Astrocyte of the spinal cord (primary cell): ENCODE results near the gene MRPL36.

Source experiments
- DNase-seq: peaks from one replicate; pipeline ENCODE4 v3.0.0; 2011; ENCODE audit warnings: low read depth, low spot score
- H3K4me3 ChIP-seq: 2 replicates; pipeline ENCODE4 v1.5.1; 2011; ENCODE audit warnings: low read depth, mild to moderate bottlenecking, low read length, moderate library complexity
- in situ Hi-C: cut with HindIII; loops from 2 replicates; pipeline ENCODE4 v1.10.0; 2017; ENCODE audit warnings: low sequenced_read_pairs
- TF ChIP-seq, protein P1 (sequence below): IDR thresholded peaks from 2 replicates; pipeline ENCODE4 v1.5.1; 2012; ENCODE audit warnings: low read depth, mild to moderate bottlenecking, low read length, inconsistent platforms

The MRPL36 gene

DNA sequence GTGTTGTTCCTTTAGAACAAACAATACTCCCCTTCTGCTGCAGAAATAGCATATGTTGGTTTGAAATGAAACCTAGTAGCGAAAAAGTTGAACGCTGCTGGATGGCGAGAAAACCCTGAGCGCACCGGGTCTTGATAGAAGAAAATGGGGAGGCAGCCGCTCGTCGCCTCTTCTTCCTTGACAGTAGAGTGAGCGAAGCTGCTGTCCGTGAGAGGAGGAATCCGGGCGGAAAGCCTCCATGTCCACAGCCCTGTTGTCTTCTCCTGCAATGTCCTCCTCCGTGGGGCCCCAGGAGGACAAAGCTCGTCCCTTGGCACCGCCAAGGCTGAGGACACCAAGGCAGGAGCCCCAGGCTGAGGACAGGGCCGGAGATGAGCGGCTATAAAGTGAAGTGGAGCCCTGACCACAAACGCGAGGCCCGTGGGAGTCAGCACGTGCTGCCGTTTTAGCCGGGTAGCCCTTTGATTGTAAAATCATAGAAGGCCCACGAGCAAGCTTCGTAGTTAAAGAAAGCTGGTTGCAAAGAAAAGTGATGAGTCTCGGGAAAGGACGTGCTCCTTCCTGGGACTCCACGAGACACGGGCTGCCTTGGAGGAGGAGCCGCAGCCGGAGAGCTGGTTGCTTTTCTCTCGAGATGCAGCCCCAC, 35.6 kb downstream of the MRPL36 start:
- TF ChIP-seq, protein P1, sequence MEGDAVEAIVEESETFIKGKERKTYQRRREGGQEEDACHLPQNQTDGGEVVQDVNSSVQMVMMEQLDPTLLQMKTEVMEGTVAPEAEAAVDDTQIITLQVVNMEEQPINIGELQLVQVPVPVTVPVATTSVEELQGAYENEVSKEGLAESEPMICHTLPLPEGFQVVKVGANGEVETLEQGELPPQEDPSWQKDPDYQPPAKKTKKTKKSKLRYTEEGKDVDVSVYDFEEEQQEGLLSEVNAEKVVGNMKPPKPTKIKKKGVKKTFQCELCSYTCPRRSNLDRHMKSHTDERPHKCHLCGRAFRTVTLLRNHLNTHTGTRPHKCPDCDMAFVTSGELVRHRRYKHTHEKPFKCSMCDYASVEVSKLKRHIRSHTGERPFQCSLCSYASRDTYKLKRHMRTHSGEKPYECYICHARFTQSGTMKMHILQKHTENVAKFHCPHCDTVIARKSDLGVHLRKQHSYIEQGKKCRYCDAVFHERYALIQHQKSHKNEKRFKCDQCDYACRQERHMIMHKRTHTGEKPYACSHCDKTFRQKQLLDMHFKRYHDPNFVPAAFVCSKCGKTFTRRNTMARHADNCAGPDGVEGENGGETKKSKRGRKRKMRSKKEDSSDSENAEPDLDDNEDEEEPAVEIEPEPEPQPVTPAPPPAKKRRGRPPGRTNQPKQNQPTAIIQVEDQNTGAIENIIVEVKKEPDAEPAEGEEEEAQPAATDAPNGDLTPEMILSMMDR, result no peak
- DNase-seq, result no peak
- in situ Hi-C loops, result no loop called here
- no peak overlapping the region for H3K4me3 ChIP-seq

DNA sequence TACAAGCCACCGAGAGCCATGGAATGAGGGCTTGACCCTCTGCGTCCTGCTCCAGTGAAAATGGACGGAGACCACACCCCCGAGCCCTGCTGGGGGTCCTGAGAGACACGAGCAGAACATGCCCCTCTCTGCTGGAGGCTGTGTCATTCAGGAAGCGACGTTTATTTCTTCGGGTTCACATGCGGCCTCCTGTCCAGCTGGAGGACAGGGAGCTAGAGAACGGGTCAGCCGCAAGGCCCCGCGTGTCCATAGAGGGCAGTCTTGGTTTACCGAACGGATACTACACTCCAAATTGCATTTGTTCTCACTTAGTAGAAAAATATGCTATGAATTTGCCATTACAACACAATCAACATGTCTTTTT, 36.1 kb downstream of the MRPL36 start:
- in situ Hi-C loops, result no loop called here
- peak; percentile 64 for DNase-seq
- no peak overlapping the region for H3K4me3 ChIP-seq
- TF ChIP-seq, protein P1, result peak; percentile 91

DNA sequence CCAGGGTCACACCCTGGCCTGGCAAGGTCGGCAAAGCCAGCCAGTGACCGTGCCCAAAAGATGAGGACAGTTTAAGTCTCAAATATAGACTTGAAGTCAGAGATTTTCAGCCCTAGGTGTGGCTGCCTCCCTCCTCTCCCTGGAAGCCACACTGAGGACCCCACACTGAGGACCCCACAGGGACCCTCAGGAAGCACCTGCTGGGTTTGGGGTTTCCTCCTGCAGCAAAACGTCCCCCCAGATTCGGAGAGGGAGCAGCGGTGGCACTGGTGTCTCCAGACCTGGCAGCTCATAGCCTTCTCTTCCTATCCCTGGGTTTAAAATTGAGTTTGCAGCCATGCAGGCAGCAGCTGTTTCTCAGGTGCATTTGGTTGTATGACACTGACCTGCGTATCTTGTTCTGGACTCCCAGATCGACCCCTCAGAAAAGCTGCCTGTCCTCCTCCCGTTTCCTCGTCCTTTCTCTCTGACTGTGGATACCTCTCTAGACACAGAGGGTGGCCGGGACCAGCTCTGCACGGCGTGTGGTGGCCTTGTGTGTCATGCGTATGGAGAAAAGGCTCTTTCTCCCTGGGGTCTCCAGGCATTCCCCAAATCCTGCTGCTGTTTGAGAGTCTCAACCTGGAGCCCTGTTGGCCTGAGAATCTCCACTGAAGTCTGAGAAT, 36.6 kb downstream of the MRPL36 start:
- TF ChIP-seq, protein P1, result no peak
- DNase-seq, result no peak
- in situ Hi-C loops, result no loop called here
- no peak overlapping the region for H3K4me3 ChIP-seq

DNA sequence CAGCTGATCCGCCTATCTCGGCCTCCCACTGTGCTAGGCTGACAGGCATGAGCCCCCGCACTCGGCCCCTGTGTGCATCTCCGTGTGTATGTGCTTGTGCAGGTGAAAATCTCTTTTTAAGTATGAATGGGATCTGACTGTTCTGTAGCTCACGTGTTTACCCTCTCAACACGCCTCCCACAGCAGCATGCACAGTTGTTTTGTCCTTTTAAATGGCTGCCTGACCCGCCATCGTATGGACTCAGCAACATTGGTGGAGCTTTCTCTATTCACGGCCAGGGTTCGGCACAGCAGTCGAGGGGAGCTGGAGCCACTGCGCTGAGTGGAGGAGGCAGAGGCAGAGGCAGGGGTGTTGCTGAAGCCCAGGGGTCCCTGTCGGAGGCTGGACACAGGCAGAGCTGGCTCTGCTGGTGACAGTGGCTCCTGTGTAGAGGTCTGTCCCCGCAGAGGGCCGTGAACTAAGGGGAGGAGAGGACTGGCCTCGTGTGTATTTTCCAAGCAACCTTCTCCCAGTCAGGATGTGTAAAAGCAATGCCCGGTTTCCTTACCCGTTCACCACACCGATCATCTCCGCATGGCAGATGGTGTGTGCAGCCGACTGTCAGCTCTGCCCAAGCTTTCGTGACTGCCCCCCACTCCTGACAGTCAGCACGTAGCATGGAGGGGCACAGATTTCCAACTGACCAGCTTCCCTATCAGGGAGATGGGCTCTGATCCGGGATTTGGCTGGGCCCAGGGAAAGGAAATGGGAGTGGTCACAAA, 37.3 kb downstream of the MRPL36 start:
- TF ChIP-seq, protein P1, result no peak
- DNase-seq, result no peak
- no peak overlapping the region for H3K4me3 ChIP-seq
- in situ Hi-C loops, result no loop called here

DNA sequence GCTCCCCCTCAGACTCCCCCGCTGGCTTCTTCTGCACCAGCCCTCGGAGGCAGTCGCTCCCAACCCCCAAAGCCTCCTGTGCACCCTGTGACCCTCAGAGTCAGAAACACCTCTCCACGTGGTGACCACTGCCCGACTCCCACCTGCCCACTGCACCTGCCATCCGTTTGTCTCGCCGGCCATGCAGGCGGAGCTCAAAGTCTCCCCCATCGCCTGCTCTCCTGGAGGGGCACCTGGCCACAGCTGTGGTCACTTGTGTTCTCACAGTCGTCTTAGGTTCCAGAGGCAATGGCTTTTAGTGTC, 38.2 kb downstream of the MRPL36 start:
- H3K4me3 ChIP-seq, result no peak overlapping the region
- TF ChIP-seq, protein P1, result no peak
- in situ Hi-C loops, result no loop called here
- no peak for DNase-seq

DNA sequence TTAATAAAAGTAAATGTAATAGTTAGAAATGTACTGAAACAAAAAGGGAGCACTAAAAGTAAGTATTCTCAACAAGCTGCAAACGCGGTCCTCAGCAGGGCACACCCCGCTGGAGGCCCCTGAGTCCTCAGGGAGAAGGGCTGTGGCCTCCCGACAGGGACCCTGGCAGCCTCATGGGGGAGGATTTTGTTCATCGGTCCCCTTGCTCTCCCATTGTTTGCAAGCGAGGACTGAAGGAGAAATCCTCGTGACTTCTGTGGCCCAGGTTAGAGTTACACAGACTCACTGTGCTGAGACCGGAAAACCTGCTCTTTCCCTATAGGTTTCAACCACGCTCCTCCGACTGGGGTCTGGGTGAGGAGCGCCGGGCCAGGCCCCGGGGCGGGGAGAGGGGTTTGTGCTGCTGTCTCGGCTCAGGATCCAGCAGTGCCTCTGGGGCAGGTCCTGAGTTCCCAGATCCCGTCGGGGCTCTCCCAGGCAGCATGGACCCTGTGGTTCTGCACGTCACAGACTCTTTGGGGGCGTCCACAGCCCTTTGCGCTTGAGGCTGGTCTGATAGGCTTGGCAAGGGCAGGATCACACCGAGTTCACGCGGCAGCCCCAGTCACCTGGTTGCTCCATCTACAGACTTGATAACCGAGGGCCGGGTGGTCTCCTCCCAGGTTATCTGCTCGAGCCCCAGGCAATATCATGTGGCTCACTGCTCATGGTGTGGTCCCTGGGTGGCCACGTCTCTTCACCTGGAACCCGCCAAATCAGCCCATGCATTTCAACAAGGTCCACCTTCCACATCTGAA, 38.8 kb downstream of the MRPL36 start:
- no peak for DNase-seq
- TF ChIP-seq, protein P1, result no peak
- in situ Hi-C loops, result no loop called here
- H3K4me3 ChIP-seq, result no peak overlapping the region
